ENCODE results near the gene SRD5A1.
"Not testable (repeated sequence)": the region's sequence is repeated elsewhere in the genome, so short reads cannot be mapped to it uniquely, and the experiment has no call there.

The SRD5A1 gene

DNA sequence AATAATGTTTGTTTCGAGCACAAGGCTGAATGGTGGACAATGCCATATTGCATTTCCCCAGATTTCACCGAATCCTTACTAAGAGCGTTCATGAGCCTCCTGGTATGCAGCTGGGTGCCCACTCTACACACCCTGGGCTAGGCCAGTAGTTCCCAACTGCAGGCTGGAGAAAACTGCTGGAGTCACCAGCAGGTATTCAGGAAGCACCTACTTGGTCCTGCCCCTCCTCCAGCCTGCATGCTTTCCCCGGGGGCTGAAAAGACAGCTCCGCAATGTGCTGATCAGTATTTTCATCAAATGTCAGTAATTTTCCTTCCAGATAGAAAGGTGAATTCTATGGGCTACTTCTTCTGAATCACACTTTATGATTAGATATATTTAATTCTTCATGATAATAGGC, 34.4 kb downstream of the SRD5A1 start:
- H3K4me3 ChIP-seq (ENCODE audit: low read length in 2 of 2): no peak overlapping the region
- no peak for DNase-seq (ENCODE audit: low spot score)
- no peak overlapping the region for H3K4me2 ChIP-seq (ENCODE audit: insufficient read depth, low read length, poor library complexity, severe bottlenecking)
- no peak overlapping the region for H2BK5ac ChIP-seq (ENCODE audit: low read length)
- no peak overlapping the region for H4K8ac ChIP-seq (ENCODE audit: low read depth, low read length)
- no peaks in the 10 kb centered on the region for H3K4me1 ChIP-seq (ENCODE audit: control insufficient read depth in 2 of 2, insufficient read depth in 1 of 2, low read depth in 1 of 2, low read length in 2 of 2)
- no peak overlapping the region for H3K14ac ChIP-seq (ENCODE audit: low read length)
- H2AFZ ChIP-seq (ENCODE audit: low read length): no peak overlapping the region
- H2BK120ac ChIP-seq (ENCODE audit: low read depth, low read length): no peak overlapping the region
- H3K79me1 ChIP-seq (ENCODE audit: low read depth, low read length): no peaks in the 10 kb centered on the region
- H2BK15ac ChIP-seq (ENCODE audit: low read length): no peak overlapping the region
- H3K27me3 ChIP-seq (ENCODE audit: control insufficient read depth in 3 of 3, insufficient read depth in 3 of 3, low read depth in 1 of 3, low read length in 3 of 3): no peaks in the 10 kb centered on the region
- no peak overlapping the region for H2AK5ac ChIP-seq (ENCODE audit: low read depth, low read length)
- no peak overlapping the region for H4K91ac ChIP-seq (ENCODE audit: low read depth, low read length, poor library complexity)
- no peak overlapping the region for H3K4ac ChIP-seq (ENCODE audit: low read length)
- H3K23ac ChIP-seq (ENCODE audit: low read depth, low read length, poor library complexity): no peak overlapping the region
- WGBS, 2 donors (ENCODE audit: extremely low coverage in 2 of 2, insufficient read length in 2 of 2, insufficient replicate concordance in 1 of 2): no CpG with 5 or more reads among the region's 5 CpGs
- H3K18ac ChIP-seq (ENCODE audit: low read length): no peak overlapping the region
- H3K9ac ChIP-seq (ENCODE audit: low read depth, low read length, poor library complexity): no peak overlapping the region
- H2BK12ac ChIP-seq (ENCODE audit: low read length): no peak overlapping the region
- peaks cover 2 to 26% of the 10 kb centered on the region in 2 donors for H3K36me3 ChIP-seq (replicated peaks in 1 of 2; ENCODE audit: control insufficient read depth in 2 of 2, insufficient read depth in 2 of 2, low read length in 2 of 2)
- peaks cover 0 to 4% of the 10 kb centered on the region in 2 donors for H3K9me3 ChIP-seq (replicated peaks in 1 of 2; ENCODE audit: control insufficient read depth in 2 of 2, insufficient read depth in 1 of 2, low read depth in 1 of 2, low read length in 2 of 2)
- H3K27ac ChIP-seq (replicated peaks; ENCODE audit: low read length): no peak overlapping the region

DNA sequence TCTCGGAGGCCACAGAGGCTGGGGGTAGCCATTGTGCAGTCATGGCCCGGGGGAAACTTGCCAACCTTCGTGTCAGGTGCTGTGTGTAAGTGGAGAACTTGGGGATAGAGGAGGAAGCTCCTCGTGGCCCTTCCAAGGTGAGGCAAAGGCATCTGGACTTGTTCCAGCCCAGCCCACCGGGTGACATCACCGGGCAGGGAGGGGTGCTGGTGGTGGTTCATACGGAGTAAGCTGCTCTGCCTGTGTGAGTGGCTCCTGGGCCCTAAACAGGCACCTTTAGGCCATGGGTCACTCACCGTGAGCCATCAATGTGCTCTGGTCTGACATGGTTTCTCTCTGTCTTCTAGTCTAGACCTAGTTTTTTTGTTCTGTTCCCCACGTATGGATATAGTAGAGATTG, 35.5 kb downstream of the SRD5A1 start:
- H2AFZ ChIP-seq (ENCODE audit: low read length); H3K4me2 ChIP-seq (ENCODE audit: insufficient read depth, low read length, poor library complexity, severe bottlenecking); H3K14ac ChIP-seq (ENCODE audit: low read length); H3K23ac ChIP-seq (ENCODE audit: low read depth, low read length, poor library complexity); H3K4me1 ChIP-seq (ENCODE audit: control insufficient read depth in 2 of 2, insufficient read depth in 1 of 2, low read depth in 1 of 2, low read length in 2 of 2); H4K8ac ChIP-seq (ENCODE audit: low read depth, low read length); H4K91ac ChIP-seq (ENCODE audit: low read depth, low read length, poor library complexity); H2BK15ac ChIP-seq (ENCODE audit: low read length); H3K27me3 ChIP-seq (ENCODE audit: control insufficient read depth in 3 of 3, insufficient read depth in 3 of 3, low read depth in 1 of 3, low read length in 3 of 3); H3K9ac ChIP-seq (ENCODE audit: low read depth, low read length, poor library complexity); H2BK5ac ChIP-seq (ENCODE audit: low read length); DNase-seq (ENCODE audit: low spot score); H3K79me1 ChIP-seq (ENCODE audit: low read depth, low read length); H3K4me3 ChIP-seq (ENCODE audit: low read length in 2 of 2); H3K4ac ChIP-seq (ENCODE audit: low read length); H3K18ac ChIP-seq (ENCODE audit: low read length); H2BK120ac ChIP-seq (ENCODE audit: low read depth, low read length); H2BK12ac ChIP-seq (ENCODE audit: low read length); H3K27ac ChIP-seq (replicated peaks; ENCODE audit: low read length); H2AK5ac ChIP-seq (ENCODE audit: low read depth, low read length): not testable (repeated sequence)
- WGBS, 2 donors (ENCODE audit: extremely low coverage in 2 of 2, insufficient read length in 2 of 2, insufficient replicate concordance in 1 of 2): no CpG with 5 or more reads among the region's 9 CpGs
- Histone ChIP-seq H3K36me3 (replicated peaks in 1 of 2; ENCODE audit: control insufficient read depth in 2 of 2, insufficient read depth in 2 of 2, low read length in 2 of 2) (peaks cover 3 to 23% of the 10 kb centered on the region in 2 donors), H3K9me3 (replicated peaks in 1 of 2; ENCODE audit: control insufficient read depth in 2 of 2, insufficient read depth in 1 of 2, low read depth in 1 of 2, low read length in 2 of 2) (peaks cover 3 to 12% of the 10 kb centered on the region in 2 donors)

DNA sequence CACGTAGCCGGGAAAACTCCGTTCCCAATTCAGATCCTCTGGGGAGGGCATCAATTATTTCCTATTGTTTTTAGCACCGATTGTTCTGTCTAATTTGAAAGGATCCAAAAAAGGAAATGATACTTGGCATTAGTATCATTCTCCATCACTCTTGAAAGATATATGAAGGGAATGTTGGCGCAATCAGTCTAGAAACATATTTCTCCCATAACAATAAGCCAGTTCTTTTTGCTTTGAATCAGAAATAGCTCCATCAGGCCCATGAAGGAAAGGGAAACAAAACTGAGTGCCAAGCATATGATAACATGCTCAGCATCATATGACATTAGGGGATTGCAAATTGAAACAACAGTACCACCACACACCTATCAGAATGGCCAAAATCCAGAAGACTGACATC, 39.8 kb downstream of the SRD5A1 start:
- Histone ChIP-seq H4K91ac (ENCODE audit: low read depth, low read length, poor library complexity) (no peak overlapping the region), H3K27me3 (ENCODE audit: control insufficient read depth in 3 of 3, insufficient read depth in 3 of 3, low read depth in 1 of 3, low read length in 3 of 3) (no peaks in the 10 kb centered on the region), H2AFZ (ENCODE audit: low read length) (no peak overlapping the region), H3K4ac (ENCODE audit: low read length) (no peak overlapping the region), H3K9ac (ENCODE audit: low read depth, low read length, poor library complexity) (no peak overlapping the region), H2BK120ac (ENCODE audit: low read depth, low read length) (no peak overlapping the region), H3K79me1 (ENCODE audit: low read depth, low read length) (no peaks in the 10 kb centered on the region), H3K4me3 (ENCODE audit: low read length in 2 of 2) (no peak overlapping the region), H2BK5ac (ENCODE audit: low read length) (no peak overlapping the region), H3K4me2 (ENCODE audit: insufficient read depth, low read length, poor library complexity, severe bottlenecking) (no peak overlapping the region), H2BK15ac (ENCODE audit: low read length) (no peak overlapping the region), H3K14ac (ENCODE audit: low read length) (no peak overlapping the region), H3K36me3 (replicated peaks in 1 of 2; ENCODE audit: control insufficient read depth in 2 of 2, insufficient read depth in 2 of 2, low read length in 2 of 2) (peaks cover 3 to 15% of the 10 kb centered on the region in 2 donors), H3K23ac (ENCODE audit: low read depth, low read length, poor library complexity) (no peak overlapping the region), H2AK5ac (ENCODE audit: low read depth, low read length) (no peak overlapping the region), H3K9me3 (replicated peaks in 1 of 2; ENCODE audit: control insufficient read depth in 2 of 2, insufficient read depth in 1 of 2, low read depth in 1 of 2, low read length in 2 of 2) (peaks cover 5 to 15% of the 10 kb centered on the region in 2 donors), H3K18ac (ENCODE audit: low read length) (no peak overlapping the region), H3K27ac (replicated peaks; ENCODE audit: low read length) (no peak overlapping the region), H3K4me1 (ENCODE audit: control insufficient read depth in 2 of 2, insufficient read depth in 1 of 2, low read depth in 1 of 2, low read length in 2 of 2) (no peaks in the 10 kb centered on the region), H2BK12ac (ENCODE audit: low read length) (no peak overlapping the region), H4K8ac (ENCODE audit: low read depth, low read length) (no peak overlapping the region)
- WGBS, 2 donors (ENCODE audit: extremely low coverage in 2 of 2, insufficient read length in 2 of 2, insufficient replicate concordance in 1 of 2): no CpG with 5 or more reads among the region's 5 CpGs
- DNase-seq (ENCODE audit: low spot score): no peak

DNA sequence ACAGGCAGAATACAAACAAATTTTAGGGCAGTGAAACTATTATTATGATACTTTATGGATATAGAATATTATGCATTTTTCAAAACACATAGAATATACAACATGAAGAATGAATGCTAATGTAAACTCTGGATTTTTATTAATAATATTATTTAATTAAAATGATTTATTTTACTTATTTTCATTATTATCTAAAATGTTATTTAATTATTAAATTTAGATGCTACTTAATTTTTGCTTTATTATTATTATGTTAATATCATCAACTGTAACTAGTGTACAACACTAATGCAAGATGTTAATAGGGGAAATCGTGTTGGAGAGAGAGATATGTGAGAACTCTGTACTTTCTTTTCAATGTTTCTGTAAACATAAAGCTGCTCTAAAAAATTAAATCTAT, 40.7 kb downstream of the SRD5A1 start:
- Histone ChIP-seq H3K36me3 (replicated peaks in 1 of 2; ENCODE audit: control insufficient read depth in 2 of 2, insufficient read depth in 2 of 2, low read length in 2 of 2) (peaks cover 3 to 15% of the 10 kb centered on the region in 2 donors), H3K23ac (ENCODE audit: low read depth, low read length, poor library complexity) (no peak overlapping the region), H4K91ac (ENCODE audit: low read depth, low read length, poor library complexity) (no peak overlapping the region), H2BK5ac (ENCODE audit: low read length) (no peak overlapping the region), H3K4me2 (ENCODE audit: insufficient read depth, low read length, poor library complexity, severe bottlenecking) (no peak overlapping the region), H3K4ac (ENCODE audit: low read length) (no peak overlapping the region), H3K9ac (ENCODE audit: low read depth, low read length, poor library complexity) (no peak overlapping the region), H2BK120ac (ENCODE audit: low read depth, low read length) (no peak overlapping the region), H2BK12ac (ENCODE audit: low read length) (no peak overlapping the region), H3K27ac (replicated peaks; ENCODE audit: low read length) (no peak overlapping the region), H3K4me3 (ENCODE audit: low read length in 2 of 2) (no peak overlapping the region), H4K8ac (ENCODE audit: low read depth, low read length) (no peak overlapping the region), H2AK5ac (ENCODE audit: low read depth, low read length) (no peak overlapping the region), H2BK15ac (ENCODE audit: low read length) (no peak overlapping the region), H3K27me3 (ENCODE audit: control insufficient read depth in 3 of 3, insufficient read depth in 3 of 3, low read depth in 1 of 3, low read length in 3 of 3) (no peaks in the 10 kb centered on the region), H3K4me1 (ENCODE audit: control insufficient read depth in 2 of 2, insufficient read depth in 1 of 2, low read depth in 1 of 2, low read length in 2 of 2) (no peaks in the 10 kb centered on the region), H2AFZ (ENCODE audit: low read length) (no peak overlapping the region), H3K18ac (ENCODE audit: low read length) (no peak overlapping the region), H3K79me1 (ENCODE audit: low read depth, low read length) (no peaks in the 10 kb centered on the region), H3K14ac (ENCODE audit: low read length) (no peak overlapping the region), H3K9me3 (replicated peaks in 1 of 2; ENCODE audit: control insufficient read depth in 2 of 2, insufficient read depth in 1 of 2, low read depth in 1 of 2, low read length in 2 of 2) (peaks cover 5 to 15% of the 10 kb centered on the region in 2 donors)
- WGBS, 2 donors (ENCODE audit: extremely low coverage in 2 of 2, insufficient read length in 2 of 2, insufficient replicate concordance in 1 of 2): no CpG with 5 or more reads among the region's 1 CpG
- DNase-seq (ENCODE audit: low spot score): no peak
